Measurements from ENCODE around the gene GJC2.

DNA sequence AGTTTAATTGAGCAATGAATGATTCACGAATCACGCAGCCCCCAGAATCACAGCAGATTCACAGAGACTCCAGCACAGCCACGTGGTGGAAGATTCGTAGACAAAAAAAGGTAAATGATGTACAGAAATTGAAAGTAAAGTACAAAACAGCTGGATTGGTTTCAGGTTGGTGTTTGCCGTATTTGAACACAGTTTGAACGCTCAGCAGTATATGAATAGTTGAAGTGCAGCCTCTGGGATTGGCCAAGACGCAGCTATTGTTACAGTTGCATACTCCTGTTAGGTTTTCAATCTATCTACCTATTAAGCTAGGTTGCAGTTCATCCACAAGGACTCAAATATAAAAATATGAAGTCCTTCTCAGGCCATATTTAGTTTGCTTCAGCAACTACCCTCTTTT is 37.6 kb upstream of the GJC2 start:
- TF ChIP-seq, protein P1, sequence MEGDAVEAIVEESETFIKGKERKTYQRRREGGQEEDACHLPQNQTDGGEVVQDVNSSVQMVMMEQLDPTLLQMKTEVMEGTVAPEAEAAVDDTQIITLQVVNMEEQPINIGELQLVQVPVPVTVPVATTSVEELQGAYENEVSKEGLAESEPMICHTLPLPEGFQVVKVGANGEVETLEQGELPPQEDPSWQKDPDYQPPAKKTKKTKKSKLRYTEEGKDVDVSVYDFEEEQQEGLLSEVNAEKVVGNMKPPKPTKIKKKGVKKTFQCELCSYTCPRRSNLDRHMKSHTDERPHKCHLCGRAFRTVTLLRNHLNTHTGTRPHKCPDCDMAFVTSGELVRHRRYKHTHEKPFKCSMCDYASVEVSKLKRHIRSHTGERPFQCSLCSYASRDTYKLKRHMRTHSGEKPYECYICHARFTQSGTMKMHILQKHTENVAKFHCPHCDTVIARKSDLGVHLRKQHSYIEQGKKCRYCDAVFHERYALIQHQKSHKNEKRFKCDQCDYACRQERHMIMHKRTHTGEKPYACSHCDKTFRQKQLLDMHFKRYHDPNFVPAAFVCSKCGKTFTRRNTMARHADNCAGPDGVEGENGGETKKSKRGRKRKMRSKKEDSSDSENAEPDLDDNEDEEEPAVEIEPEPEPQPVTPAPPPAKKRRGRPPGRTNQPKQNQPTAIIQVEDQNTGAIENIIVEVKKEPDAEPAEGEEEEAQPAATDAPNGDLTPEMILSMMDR (IDR thresholded peaks at IDR 0.05) = no peak
- no peak for TF ChIP-seq POLR2A (IDR thresholded peaks at IDR 0.05)

All from Peyer's patch (tissue), 4 donors.